Measurements from ENCODE around the gene VPS39.

- TF ChIP-seq HOXB13 (CRISPR knock-in tag; IDR thresholded peaks at IDR 0.05; ENCODE audit: low read depth) = no peak
- no peak for TF ChIP-seq CTCF (IDR thresholded peaks at IDR 0.05)
- no peak for TF ChIP-seq MAX (IDR thresholded peaks at IDR 0.05)
- no peak for TF ChIP-seq REST (IDR thresholded peaks at IDR 0.05)
- TF ChIP-seq RFX5 (IDR thresholded peaks at IDR 0.05) = no peak
- TF ChIP-seq RAD21 (conservative IDR thresholded peaks at IDR 0.05 in 1 of 2, IDR thresholded peaks at IDR 0.05 in 1 of 2) = no peak
- TF ChIP-seq PHF8 (IDR thresholded peaks at IDR 0.05; ENCODE audit: borderline replicate concordance, low read depth) = no peak
- TF ChIP-seq POLR2A (IDR thresholded peaks at IDR 0.05; ENCODE audit: low read length) = no peak
- TF ChIP-seq EP300 (IDR thresholded peaks at IDR 0.05) = no peak
Measured at GRCh38 chr15:42150219-42150970, 57.7 kb downstream of the VPS39 start.
